D721Med (cell line): ENCODE results near the gene GPNMB.

Experiments
- DNase-seq: peaks from one replicate; pipeline ENCODE4 v3.0.0; 2011; ENCODE audit warnings: low spot score; ENCODE audit not compliant: insufficient read length
- FAIRE-seq: peaks from 2 replicates; lab custom pipeline; 2011; peaks lifted over from hg19 to GRCh38; lab: Jason Lieb, UNC
- CTCF ChIP-seq: IDR thresholded peaks from 2 replicates; pipeline ENCODE4 v1.5.1; 2012; ENCODE audit warnings: mild to moderate bottlenecking, control low read depth; ENCODE audit not compliant: insufficient read depth; ENCODE audit errors: missing control alignments

The GPNMB gene

GRCh38 chr7:23268167-23268566 is 21.6 kb downstream of the GPNMB start:
- TF ChIP-seq CTCF = no peak
- no peak for DNase-seq
- FAIRE-seq = no peak

GRCh38 chr7:23268746-23269145 is 22.2 kb downstream of the GPNMB start:
- DNase-seq = no peak
- no peak for TF ChIP-seq CTCF
- no peak for FAIRE-seq

- no peak for TF ChIP-seq CTCF
- FAIRE-seq = no peak
- DNase-seq = no peak
These were observed 25.7 kb downstream of the GPNMB start for GRCh38 chr7:23272275-23272674.

GRCh38 chr7:23273141-23273599 is 26.6 kb downstream of the GPNMB start:
- FAIRE-seq (no peak), DNase-seq (no peak)
- TF ChIP-seq CTCF = peak; percentile 84

GRCh38 chr7:23275912-23276311 is 29.3 kb downstream of the GPNMB start:
- DNase-seq (no peak), FAIRE-seq (no peak)
- no peak for TF ChIP-seq CTCF

GRCh38 chr7:23276376-23276775 is 29.8 kb downstream of the GPNMB start:
- no peak for DNase-seq
- TF ChIP-seq CTCF = peak; percentile 13
- FAIRE-seq = no peak

- no peak for TF ChIP-seq CTCF
- FAIRE-seq = no peak
- DNase-seq = no peak
These were observed 30.4 kb downstream of the GPNMB start for GRCh38 chr7:23276947-23277346.
